ENCODE results near the gene TEX261.

GRCh38 chr2:70937866-70938585 lies 56.6 kb downstream of the TEX261 start:
- TF ChIP-seq CTCF (IDR thresholded peaks at IDR 0.05; ENCODE audit: extremely low read depth in 1 of 2, insufficient read depth in 1 of 2, low read depth in 1 of 2, low read length in 2 of 2) (no peak), POLR2AphosphoS5 (IDR thresholded peaks at IDR 0.05; ENCODE audit: insufficient read depth, low read depth, low read length) (no peak), POLR2A (IDR thresholded peaks at IDR 0.05; ENCODE audit: low read depth, low read length) (no peak), EZH2 (IDR thresholded peaks at IDR 0.05; ENCODE audit: borderline replicate concordance, low read depth, low read length, severe bottlenecking) (no peak)

All from endothelial cell of umbilical vein (primary cell).